DMS79 (cell line): ENCODE measurements around the gene FXYD5.

Experiments
- DNase-seq: peaks from one replicate; lab custom pipeline; 2025; lab: John Stamatoyannopoulos, UW

FXYD5 gene

DNA sequence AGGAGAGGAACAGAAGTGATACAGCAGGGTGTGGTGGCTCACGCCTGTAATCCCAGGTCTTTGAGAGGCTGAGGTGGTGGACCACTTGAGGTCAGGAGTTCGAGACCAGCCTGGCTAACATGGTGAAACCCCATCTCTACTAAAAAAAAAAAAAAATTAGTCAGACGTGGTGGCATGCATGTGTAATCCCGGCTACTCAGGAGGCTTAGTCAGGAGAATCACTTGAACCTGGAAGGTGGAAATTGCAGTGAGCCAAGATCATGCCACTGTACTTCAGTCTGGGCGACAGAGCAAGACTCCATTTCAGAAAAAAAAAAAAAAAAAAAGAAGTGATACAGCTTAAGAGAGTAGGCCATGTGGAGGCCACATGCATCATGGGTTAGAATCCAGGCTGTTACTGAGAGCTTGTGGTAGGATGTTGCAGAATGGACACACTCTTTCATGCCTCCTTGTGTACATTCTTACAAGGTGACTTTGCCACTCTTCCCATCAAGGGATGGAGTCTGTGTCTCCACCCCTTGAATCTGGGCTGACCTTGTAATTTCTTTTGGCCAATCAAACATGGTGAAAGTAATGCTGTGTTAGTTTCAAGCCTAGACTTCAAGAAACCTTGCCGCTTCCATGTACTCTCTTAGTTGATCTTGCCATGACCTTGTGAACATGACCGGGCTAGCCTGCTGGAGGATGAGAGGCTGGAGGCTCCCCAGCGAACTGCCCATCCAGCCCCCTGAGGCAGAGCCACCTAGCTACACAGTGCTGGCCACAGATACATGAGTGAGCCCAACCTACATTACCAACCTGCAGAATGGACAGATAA is 61.7 kb downstream of the FXYD5 start:
- DNase-seq = no peak

DNA sequence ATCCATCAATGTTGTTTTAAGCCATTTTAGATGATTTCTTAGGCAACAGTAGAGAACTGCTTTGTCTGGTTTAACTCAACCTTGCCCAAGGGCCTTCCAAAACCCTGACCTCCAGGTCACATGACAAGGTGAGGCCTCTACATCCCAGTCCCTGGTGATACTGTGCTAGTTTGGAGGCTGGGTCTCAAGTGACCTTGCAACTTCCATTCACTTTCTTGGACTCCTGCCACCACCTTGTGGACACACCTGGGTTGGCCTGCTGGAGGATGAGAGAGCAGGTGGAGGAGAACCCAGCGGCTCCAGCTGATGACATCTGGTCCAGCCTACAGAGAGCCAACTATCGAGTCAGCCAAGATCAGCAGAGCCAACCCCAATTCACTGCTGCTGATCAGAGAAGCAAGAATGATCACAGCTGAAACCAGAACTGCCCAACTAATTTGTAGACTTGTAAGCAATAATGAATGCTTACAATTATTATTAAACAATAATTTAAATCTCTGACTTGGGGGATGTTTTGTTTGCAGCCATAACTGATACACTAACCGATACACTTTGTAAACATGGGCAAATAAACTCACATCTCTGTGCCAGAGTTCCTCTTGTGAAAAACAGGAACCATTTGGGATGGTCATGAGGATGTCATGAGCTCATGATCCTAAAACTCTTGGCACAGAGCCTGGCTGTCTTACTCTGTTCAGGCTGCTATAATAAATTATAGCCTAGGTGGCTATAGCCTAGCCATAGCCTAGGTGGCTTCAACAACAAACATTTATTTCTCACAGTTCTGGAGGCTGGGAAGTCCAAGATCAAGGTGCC is 62.5 kb downstream of the FXYD5 start:
- no peak for DNase-seq

DNA sequence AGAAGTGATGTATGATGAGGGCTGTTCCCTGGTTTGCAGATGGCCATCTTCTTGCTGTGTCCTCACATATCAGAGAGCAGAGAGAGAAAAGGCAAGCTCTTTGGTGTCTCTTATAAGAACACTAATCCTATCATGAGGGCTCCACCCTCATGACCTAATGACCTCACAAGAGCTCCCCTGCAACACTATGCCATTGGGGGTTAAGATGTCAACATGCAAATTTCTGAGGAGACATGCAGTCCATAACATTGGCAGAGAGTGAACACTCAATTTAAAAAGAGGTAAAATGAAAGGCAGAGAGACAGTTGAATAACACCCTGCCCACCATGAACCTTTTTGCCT is 63.1 kb downstream of the FXYD5 start:
- DNase-seq = no peak

DNA sequence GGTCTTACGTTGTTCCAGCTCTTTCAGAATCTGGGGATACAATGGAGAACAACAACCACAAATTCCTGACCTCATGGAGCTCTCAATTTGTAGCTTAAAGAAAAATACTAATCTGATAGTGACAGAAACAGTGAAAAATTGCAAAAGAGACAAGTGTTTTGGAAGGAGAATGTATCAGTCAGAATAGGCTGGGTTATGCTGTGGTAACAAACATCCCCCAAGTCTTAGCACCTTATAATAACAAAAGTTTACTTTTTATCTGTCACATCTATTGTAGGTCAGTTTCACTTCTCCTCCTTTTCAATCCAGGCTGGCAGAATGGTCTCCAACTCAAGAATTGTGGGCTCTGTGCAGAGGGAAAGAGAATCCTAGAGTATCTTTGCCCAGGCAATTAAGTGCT is 64.5 kb downstream of the FXYD5 start:
- DNase-seq = no peak
